GM21825 (cell line): ENCODE measurements around the gene ANKRD40CL.

Source experiments
- ATAC-seq: cut with Tn5 transposase; IDR thresholded peaks from one replicate; pipeline ENCODE4 v1.9.1; 2021; ENCODE audit warnings: mild to moderate bottlenecking, moderate library complexity; ENCODE audit not compliant: unreplicated experiment

The ANKRD40CL gene

GRCh38 chr17:50719144-50719923 lies 48.0 kb downstream of the ANKRD40CL start, which contains the start of gene LUC7L3:
TSS of gene LUC7L3 (plus strand) at chr17:50719603. CDS start at chr17:50719733, 130 bp downstream.
- ATAC-seq: peak; percentile 86

- no peak for ATAC-seq
Measured at GRCh38 chr17:50715471-50715870, 51.8 kb downstream of the ANKRD40CL start.

- ATAC-seq: no peak
Measured at GRCh38 chr17:50712641-50713040, 54.7 kb downstream of the ANKRD40CL start.
